PFSK-1 (cell line): ENCODE measurements around the gene PHLPP2. TPM values are rescaled to one million over a fixed set of nuclear protein-coding genes. Genes with fewer than 3 reads are reported as not detected.

ENCODE experiments used
- FOXP2 ChIP-seq: optimal IDR thresholded peaks from 2 replicates; pipeline ENCODE3; 2011; ENCODE audit warnings: borderline replicate concordance, control low read depth, inconsistent platforms; ENCODE audit not compliant: insufficient read depth; ENCODE audit errors: extremely low read length, extremely low read depth
- POLR2AphosphoS5 ChIP-seq: IDR thresholded peaks from 2 replicates; pipeline ENCODE4 v1.6.1; 2012; ENCODE audit warnings: low read depth, mild to moderate bottlenecking, control low read depth, low read length, moderate library complexity
- REST ChIP-seq, 2 experiments: IDR thresholded peaks; 2 replicates each; pipeline versions ENCODE4 v1.6.1 to v1.8.0; 2011 to 2012; ENCODE audit warnings: low read depth in 2 of 2, low read length in 2 of 2, control low read depth in 1 of 2, inconsistent platforms in 1 of 2, mild to moderate bottlenecking in 1 of 2, moderate library complexity in 1 of 2; ENCODE audit not compliant: insufficient read depth in 1 of 2
- SIN3A ChIP-seq: IDR thresholded peaks from 2 replicates; pipeline ENCODE4 v1.6.1; 2012; ENCODE audit warnings: mild to moderate bottlenecking, low read length, moderate library complexity, borderline replicate concordance; ENCODE audit not compliant: insufficient read depth
- TAF1 ChIP-seq: IDR thresholded peaks from 2 replicates; pipeline ENCODE4 v1.6.1; 2012; ENCODE audit warnings: low read length, control low read depth, borderline replicate concordance; ENCODE audit not compliant: insufficient read depth
- polyA plus RNA-seq: library from polyadenylated mRNA; unstranded; fragments of >200 nt; gene quantifications from one replicate; pipeline ENCODE4 v1.2.1, GENCODE V29; 2012; ENCODE audit warnings: low read depth, missing spikeins; ENCODE audit not compliant: insufficient read length

PHLPP2 gene
- 1.8 TPM for polyA plus RNA-seq

- TF ChIP-seq TAF1 (no peak), POLR2AphosphoS5 (no peak), REST (IDR thresholded peaks at IDR 0.05; ENCODE audit: insufficient read depth in 1 of 2, low read depth in 2 of 2, low read length in 2 of 2) (no peak), FOXP2 (no peak), SIN3A (no peak)
These were observed at the start of gene PHLPP2 for GRCh38 chr16:71724320-71724751. Gene PHLPP2, minus strand, starts transcription at chr16:71724701. Its CDS starts 9,906 bp downstream, at chr16:71714795.

- no peak for TF ChIP-seq REST (IDR thresholded peaks at IDR 0.05; ENCODE audit: insufficient read depth in 1 of 2, low read depth in 2 of 2, low read length in 2 of 2)
- no peak for TF ChIP-seq TAF1
- TF ChIP-seq POLR2AphosphoS5 = no peak
- no peak for TF ChIP-seq SIN3A
- TF ChIP-seq FOXP2 = no peak
These were observed 47.1 kb upstream of the PHLPP2 start for GRCh38 chr16:71771571-71771970.

- TF ChIP-seq FOXP2 (no peak), REST (IDR thresholded peaks at IDR 0.05; ENCODE audit: insufficient read depth in 1 of 2, low read depth in 2 of 2, low read length in 2 of 2) (no peak), POLR2AphosphoS5 (no peak), TAF1 (no peak), SIN3A (no peak)
These were observed 44.7 kb upstream of the PHLPP2 start for GRCh38 chr16:71769222-71769621.

GRCh38 chr16:71767060-71767900, 42.8 kb upstream of the PHLPP2 start:
- no peak for TF ChIP-seq FOXP2

- TF ChIP-seq SIN3A (no peak), TAF1 (no peak), POLR2AphosphoS5 (no peak), REST (IDR thresholded peaks at IDR 0.05; ENCODE audit: insufficient read depth in 1 of 2, low read depth in 2 of 2, low read length in 2 of 2) (no peak)
These were observed 37.7 kb upstream of the PHLPP2 start for GRCh38 chr16:71762186-71762585.
